GM21390 (cell line): Measurements from ENCODE around the gene ADAM12.

Source experiments
- ATAC-seq: cut with Tn5 transposase; IDR thresholded peaks from one replicate; pipeline ENCODE4 v1.9.1; 2021; ENCODE audit not compliant: unreplicated experiment

Gene ADAM12

GRCh38 chr10:126387931-126388911, at the start of gene ADAM12:
Gene ADAM12 (minus strand): TSS chr10:126388477. CDS start chr10:126388145, 332 bp downstream.
- no peak for ATAC-seq

DNA sequence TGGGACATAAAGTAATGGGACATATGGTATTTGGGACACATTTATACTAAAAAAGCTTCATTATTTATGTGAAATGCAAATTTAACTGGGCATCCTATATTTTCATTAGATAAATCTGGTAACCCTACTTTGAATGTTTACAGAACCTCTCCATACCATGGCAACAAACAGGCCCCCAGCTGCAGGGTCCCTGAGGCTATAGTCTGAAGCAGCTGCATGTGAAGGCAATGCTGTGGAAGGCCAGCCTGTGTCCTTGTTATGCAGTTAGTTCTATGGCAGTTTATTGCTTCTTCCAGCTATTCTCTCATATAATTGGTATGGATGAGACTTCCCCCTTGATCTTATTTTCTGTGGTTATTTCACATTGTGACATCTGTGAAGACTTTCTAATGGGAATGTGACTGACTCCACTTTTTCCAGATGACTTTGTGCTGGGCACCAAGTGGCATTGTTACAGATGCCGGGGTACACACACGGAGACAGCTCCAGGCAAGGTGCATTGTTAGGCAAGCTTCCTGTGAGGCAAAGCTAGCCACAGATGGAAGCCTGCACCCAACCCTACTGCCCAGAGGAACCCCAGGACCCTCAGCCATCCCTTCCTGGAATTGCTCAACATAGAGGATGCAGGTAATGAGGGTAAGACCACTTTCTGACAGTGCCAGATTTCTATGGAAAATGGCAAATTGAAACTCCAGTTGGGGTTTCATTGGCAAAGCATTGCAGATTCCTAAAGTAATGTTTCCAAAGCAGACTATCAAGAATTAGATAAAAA, 49.5 kb upstream of the ADAM12 start:
- ATAC-seq: no peak

GRCh38 chr10:126434235-126434634, 46.0 kb upstream of the ADAM12 start:
- no peak for ATAC-seq

DNA sequence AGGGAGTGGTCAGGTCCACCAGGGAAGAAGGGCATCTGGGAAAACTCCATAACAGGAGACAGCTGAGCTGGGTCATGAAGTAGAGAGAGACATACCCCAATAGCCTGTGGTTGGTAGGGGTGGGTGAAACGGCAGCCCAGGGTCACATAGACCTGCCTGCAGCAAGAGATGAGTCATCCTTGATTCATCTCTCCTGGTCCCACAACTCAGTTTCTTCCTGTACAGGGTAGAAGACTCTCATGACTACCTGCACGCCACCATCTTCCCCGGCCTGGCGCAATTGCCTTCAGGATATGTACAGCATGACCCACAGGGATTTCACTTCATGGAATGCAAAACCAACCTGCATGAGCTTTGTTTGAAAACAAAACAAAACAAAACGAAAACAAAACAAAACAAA, 45.1 kb upstream of the ADAM12 start:
- no peak for ATAC-seq

- ATAC-seq: no peak
These were observed 44.2 kb upstream of the ADAM12 start for GRCh38 chr10:126432507-126432906.

DNA sequence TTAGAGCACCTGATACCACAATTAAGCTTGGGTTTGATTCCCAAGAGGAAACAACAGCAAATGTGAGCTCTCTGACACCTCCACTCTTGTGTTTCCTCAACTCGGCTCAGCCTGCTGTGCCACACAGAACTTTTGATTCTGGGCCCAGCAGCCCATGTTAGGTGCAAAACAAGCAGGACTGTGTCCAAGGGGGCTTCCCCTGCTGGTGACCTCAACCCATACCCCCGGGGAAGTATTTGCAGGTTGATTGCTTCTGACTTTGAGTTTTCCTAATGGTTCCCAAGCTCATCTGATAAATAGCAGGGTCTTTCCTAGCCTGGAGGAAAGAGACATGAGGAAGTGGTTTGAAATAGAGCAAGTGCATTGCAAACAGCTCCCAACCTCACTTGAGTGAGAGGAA, 43.5 kb upstream of the ADAM12 start:
- ATAC-seq: no peak

GRCh38 chr10:126430512-126430911, 42.2 kb upstream of the ADAM12 start:
- no peak for ATAC-seq

- no peak for ATAC-seq
These were observed 41.0 kb upstream of the ADAM12 start for GRCh38 chr10:126429275-126429674.

DNA sequence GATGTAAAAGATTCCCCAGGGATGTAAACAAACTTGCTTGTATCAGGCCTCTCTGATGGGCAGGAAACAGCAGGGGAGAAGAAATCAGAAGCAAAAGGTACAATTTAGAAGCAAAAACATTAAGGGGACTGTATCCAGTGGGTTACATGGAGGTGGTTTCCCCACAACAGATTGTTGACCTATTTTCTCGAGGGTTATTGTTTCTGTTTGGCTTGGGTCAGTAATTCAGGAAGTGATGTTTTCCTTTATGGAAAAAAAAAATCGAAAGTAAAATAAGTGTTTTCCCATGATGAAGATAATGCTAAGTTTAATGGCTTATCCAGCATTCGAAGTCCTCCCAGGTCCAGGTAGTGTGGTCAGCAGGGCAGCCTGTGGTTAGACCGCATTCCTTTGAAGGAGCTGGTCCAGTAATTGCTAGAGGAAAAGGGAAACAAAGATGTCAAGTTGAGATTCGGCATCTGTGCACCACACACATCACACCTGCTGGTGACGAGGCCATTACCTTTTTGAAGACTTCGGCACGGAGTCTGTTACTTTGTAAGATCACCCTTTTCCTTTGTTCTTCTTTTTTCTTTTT, 37.3 kb upstream of the ADAM12 start:
- no peak for ATAC-seq

DNA sequence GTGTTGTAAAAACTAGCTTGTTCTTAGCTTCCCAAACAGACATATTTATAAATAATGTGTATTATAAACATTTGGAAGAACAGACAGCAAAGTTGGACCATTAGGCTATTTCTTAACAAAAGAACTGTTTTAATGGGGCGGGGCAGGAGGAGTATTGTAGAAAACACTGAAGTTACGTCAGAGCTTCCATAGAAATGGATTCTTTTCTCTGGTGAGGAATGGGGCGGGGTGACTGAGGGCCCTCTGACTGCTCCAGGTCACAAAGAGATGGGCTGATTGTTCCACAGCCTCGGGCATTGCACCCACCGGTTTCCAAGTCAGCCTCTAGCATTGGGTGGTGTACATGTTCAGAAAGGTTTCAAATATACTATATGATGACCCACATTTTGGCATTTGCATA, 36.8 kb upstream of the ADAM12 start:
- no peak for ATAC-seq

DNA sequence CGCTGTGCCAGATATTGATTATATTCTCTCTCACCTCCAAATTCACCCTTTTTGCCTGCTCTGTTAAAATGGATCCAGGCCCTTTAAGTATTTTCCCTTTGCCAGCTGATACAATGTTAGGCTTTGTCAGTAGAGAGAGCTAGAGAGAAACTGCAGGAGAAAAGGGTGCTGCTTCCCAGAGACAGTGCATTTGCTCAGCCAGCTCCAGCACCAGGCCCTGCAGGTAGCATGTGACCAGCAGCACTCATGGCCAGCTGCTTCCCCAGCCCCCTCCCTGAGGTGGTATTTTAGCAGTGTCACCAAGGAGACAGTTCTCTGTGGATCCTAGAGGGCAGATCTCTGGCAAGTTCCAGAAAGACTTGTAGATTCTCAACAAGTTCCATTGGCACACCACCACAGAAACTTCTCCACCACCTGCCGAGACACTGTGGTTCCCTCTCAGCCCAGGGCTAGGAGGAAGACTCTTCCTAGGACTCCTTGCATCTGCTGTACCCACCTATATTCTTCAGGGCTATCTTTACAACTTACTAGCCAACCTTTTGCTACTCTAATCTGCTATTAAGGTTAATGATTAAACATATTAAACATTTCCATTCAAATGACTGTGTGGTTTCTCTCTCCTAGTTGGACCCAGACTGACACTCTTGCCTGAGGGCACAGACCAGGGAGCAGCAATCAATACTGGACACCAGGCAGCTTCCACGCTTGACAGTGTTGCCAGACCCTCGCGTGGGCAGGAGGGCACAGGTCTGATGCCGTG, 35.6 kb upstream of the ADAM12 start:
- no peak for ATAC-seq

DNA sequence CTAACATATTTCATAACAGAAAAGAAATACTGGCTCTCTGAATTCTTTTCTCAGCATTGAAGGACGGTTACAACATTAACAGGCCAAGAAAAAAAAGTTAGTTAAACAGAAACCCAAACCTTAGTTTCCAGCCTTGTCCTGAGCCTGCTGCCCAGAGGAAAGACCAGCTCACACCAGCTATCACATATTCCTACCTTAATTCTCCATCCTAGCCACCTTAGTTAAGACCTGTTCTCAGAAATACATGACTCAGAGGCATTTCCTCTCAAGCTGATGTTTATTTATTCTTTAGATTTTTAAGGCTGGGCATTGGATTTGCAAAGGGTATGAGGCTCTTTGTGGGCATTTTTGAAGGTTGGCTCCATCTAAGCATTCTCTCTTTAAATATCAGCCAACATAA, 34.3 kb upstream of the ADAM12 start:
- no peak for ATAC-seq

- no peak for ATAC-seq
These were observed 33.5 kb upstream of the ADAM12 start for GRCh38 chr10:126421756-126422256.

DNA sequence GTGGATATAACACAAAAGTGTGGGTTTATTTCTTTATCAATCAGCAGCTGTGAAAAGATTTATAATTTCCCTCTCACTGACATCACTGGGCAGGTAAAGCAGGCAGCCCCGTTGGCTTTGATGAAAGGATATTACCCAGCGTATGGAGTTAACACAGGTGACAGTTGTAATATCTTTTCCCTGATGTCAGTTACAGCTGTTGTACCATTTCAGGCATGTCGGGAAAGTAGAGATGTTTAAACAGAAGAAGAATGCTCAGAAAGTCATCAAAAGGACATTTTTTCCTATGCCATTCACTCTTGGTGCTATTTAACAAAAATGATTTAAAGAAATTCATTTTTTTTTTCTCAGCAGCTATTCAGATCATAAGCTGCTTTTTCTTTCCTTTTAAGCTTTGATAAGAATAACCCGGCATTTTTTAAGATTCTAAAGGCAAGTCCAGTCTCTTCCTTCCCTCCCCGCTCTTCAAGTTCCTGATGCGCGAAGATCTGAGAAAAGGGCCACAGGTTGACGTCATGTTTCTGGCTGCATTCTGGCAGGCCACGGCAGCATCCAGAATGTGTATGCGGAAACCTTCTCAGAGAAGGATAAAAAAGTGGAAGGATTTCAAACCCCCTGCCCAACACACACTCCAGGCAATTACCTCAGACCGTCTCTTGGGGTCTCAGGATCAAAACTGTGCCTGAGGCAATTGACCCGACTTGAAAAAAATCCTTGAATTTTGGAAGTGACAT, 32.5 kb upstream of the ADAM12 start:
- ATAC-seq: no peak

DNA sequence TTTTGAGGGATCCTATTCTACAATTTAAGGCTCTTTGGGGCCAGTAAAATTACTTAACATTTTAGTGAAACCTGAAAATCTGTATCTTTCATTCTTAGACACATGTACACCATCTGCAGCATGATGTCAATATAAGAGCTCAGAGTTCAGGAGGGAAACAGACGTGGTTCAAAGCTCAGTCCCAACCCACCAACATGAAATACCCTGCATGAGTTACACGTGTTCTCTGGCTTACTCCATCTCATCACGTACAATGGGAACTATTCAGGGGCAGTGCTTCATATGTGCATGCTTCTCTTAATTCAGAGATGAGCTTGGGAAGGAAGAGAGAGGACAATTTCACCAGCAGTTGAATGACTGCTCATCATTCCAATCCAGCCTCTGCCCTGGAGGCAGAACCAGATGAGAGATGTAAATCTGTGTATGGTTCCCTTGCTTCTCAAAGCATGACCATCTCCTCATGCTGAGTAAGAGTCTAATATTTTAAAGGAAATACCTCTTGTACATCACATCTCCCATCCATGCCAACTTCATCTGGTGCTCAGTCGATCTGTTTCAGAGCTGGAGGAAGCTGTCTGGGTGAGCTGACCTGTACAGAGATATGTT, 29.0 kb upstream of the ADAM12 start:
- ATAC-seq: no peak

GRCh38 chr10:126409821-126410220, 21.5 kb upstream of the ADAM12 start:
- no peak for ATAC-seq

DNA sequence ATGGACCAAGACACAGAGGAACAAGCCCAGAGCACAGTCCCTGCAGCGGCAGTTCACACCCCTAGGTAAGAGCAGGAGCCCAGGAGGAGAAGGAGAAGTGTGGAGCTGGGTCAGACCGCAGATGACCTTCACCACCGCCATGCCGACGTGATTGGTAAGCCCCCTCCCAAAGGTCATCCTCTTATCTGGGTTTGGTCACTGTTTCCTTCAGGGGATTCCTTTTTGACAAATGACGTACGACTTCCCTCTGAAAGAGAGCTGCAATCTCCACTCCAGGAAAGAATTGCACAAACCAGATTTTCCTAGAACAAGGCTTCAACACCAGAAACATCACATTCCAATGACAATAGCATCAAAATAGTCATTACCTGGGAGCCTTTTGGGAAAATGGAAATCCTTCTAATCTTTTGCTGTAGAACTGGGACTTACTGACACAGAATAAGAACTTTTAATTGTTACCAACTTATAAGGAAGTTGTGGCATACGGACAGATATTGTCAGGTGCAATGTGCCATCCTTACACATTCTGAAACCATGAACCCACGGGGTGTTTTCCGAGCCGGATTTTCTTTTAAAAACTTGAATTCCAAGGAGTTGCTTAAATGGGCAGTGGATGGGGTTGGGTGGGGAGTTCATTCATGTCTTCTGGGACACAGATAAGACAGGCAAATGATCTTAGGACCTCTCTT, 20.8 kb upstream of the ADAM12 start:
- no peak for ATAC-seq

- ATAC-seq: no peak
These were observed 19.6 kb upstream of the ADAM12 start for GRCh38 chr10:126407831-126408230.

GRCh38 chr10:126405239-126405775, 17.0 kb upstream of the ADAM12 start:
- no peak for ATAC-seq
